ENCODE measurements around the gene KHDRBS1. TPM values are rescaled to one million over a fixed set of nuclear protein-coding genes. Genes with fewer than 3 reads are reported as not detected.

The KHDRBS1 gene
- total and polyA plus RNA-seq, 2 donors (not counting 1 experiment from before 2014, with no cell fraction given): 35.7 to 101 TPM

- peaks cover 42% of the 10 kb centered on the region for H3K4me1 Mint-ChIP-seq
- intact Hi-C loops (cut with micrococcal nuclease): no loop called here
- Histone ChIP-seq H4K20me1 (ENCODE audit: control insufficient read depth, insufficient read depth, low read length, poor library complexity, severe bottlenecking) (no peaks in the 10 kb centered on the region), H3K79me2 (ENCODE audit: control insufficient read depth, insufficient read depth, low read length) (no peaks in the 10 kb centered on the region), H3K4me1 (ENCODE audit: control insufficient read depth in 2 of 2, insufficient read depth in 2 of 2, low read length in 2 of 2) (peaks cover 43 to 46% of the 10 kb centered on the region in 2 donors), H3K9me3 (ENCODE audit: control extremely low read depth in 1 of 3, control insufficient read depth in 2 of 3, insufficient read depth in 1 of 3, low read length in 2 of 3) (no peaks in the 10 kb centered on the region), H3K27me3 (replicated peaks in 1 of 4; ENCODE audit: control extremely low read depth in 1 of 4, control insufficient read depth in 3 of 4, insufficient read depth in 4 of 4, low read length in 3 of 4) (no peaks in the 10 kb centered on the region), H3K9ac (ENCODE audit: low read length) (no peak overlapping the region), H3K27ac (ENCODE audit: low read length in 2 of 2) (peak overlapping the region; percentile 40 to 68), H3K4me2 (replicated peaks; ENCODE audit: low read depth, low read length, poor library complexity, severe bottlenecking) (peak overlapping the region; percentile 57), H3K36me3 (replicated peaks in 1 of 2; ENCODE audit: control extremely low read depth in 1 of 2, control insufficient read depth in 1 of 2, extremely low read depth in 1 of 2, insufficient read depth in 2 of 2, low read length in 1 of 2) (no peaks in the 10 kb centered on the region), H3K4me3 (ENCODE audit: control extremely low read depth in 1 of 5, extremely low read depth in 1 of 5, insufficient read depth in 1 of 5, low read depth in 2 of 5, low read length in 4 of 5) (no peak overlapping the region), H2AFZ (ENCODE audit: insufficient read depth, low read depth, low read length, poor library complexity, severe bottlenecking) (peak overlapping the region; percentile 9)
- DNase-seq (peak; percentile 51), ATAC-seq (ENCODE audit: low read depth) (peak; percentile 46)
- H3K9me3 Mint-ChIP-seq (ENCODE audit: insufficient read depth): no peaks in the 10 kb centered on the region
- TF ChIP-seq EZH2 (IDR thresholded peaks at IDR 0.05; ENCODE audit: borderline replicate concordance, insufficient read depth, low read depth, low read length, poor library complexity, severe bottlenecking) (no peak), CTCF (IDR thresholded peaks at IDR 0.05) (no peak)
- ChIA-PET POLR2A (interaction anchor here (0.6 to 0.7 kb wide), 2 partner anchors 36 to 80 kb away, joined by 8 to 9 read pairs; no protein-coding TSS in a partner anchor), CTCF (interaction anchor here (0.6 to 1.2 kb wide), 4 partner anchors 17 to 587 kb away, joined by 3 to 4 read pairs (median 3); no protein-coding TSS in a partner anchor)
- WGBS (ENCODE audit: insufficient coverage): 69% methylated on average over 6 of the region's 10 CpGs
- H3K4me3 Mint-ChIP-seq: peak overlapping the region; percentile 61
- no peaks in the 10 kb centered on the region for H3K27me3 Mint-ChIP-seq
- H3K27ac Mint-ChIP-seq: peak overlapping the region; percentile 62
Measured at GRCh38 chr1:31980835-31981455, 32.7 kb upstream of the KHDRBS1 start.

DNA sequence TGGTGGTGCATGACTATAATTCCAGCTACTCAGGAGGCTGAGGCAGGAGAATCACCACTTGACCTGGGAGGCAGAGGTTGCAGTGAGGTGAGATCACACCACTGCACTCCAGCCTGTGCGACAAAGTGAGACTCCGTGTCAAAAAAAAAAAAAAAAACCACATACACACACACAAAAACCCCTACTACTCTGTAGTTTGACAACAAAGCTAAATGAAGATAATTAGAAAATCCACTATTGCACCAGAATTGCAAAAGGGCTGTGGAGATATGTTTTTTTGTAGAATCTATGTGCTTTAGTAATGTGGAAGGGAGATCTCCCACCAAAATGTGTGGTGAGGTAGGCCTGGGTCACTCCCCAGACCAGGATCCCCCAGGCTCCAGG is 32.2 kb upstream of the KHDRBS1 start:
- no CpG with 5 or more reads among the region's 2 CpGs for WGBS (ENCODE audit: insufficient coverage)
- Histone ChIP-seq H3K27me3 (replicated peaks in 1 of 4; ENCODE audit: control extremely low read depth in 1 of 4, control insufficient read depth in 3 of 4, insufficient read depth in 4 of 4, low read length in 3 of 4) (no peaks in the 10 kb centered on the region), H3K36me3 (replicated peaks in 1 of 2; ENCODE audit: control extremely low read depth in 1 of 2, control insufficient read depth in 1 of 2, extremely low read depth in 1 of 2, insufficient read depth in 2 of 2, low read length in 1 of 2) (no peaks in the 10 kb centered on the region), H3K4me1 (ENCODE audit: control insufficient read depth in 2 of 2, insufficient read depth in 2 of 2, low read length in 2 of 2) (peaks cover 45 to 47% of the 10 kb centered on the region in 2 donors), H3K9me3 (ENCODE audit: control extremely low read depth in 1 of 3, control insufficient read depth in 2 of 3, insufficient read depth in 1 of 3, low read length in 2 of 3) (no peaks in the 10 kb centered on the region), H3K4me3 (ENCODE audit: control extremely low read depth in 1 of 5, extremely low read depth in 1 of 5, insufficient read depth in 1 of 5, low read depth in 2 of 5, low read length in 4 of 5) (no peak overlapping the region), H3K79me2 (ENCODE audit: control insufficient read depth, insufficient read depth, low read length) (no peaks in the 10 kb centered on the region), H3K27ac (ENCODE audit: low read length in 2 of 2) (peak overlapping the region; percentile 40 to 68), H3K9ac (ENCODE audit: low read length) (peak overlapping the region; percentile 2), H3K4me2 (replicated peaks; ENCODE audit: low read depth, low read length, poor library complexity, severe bottlenecking) (peak overlapping the region; percentile 57), H4K20me1 (ENCODE audit: control insufficient read depth, insufficient read depth, low read length, poor library complexity, severe bottlenecking) (no peaks in the 10 kb centered on the region), H2AFZ (ENCODE audit: insufficient read depth, low read depth, low read length, poor library complexity, severe bottlenecking) (no peak overlapping the region)
- Mint-ChIP-seq H3K27ac (peak overlapping the region; percentile 62), H3K9me3 (ENCODE audit: insufficient read depth) (no peaks in the 10 kb centered on the region), H3K4me1 (peaks cover 42% of the 10 kb centered on the region), H3K27me3 (no peaks in the 10 kb centered on the region), H3K4me3 (peak overlapping the region; percentile 61)
- no peak for ATAC-seq (ENCODE audit: low read depth)
- intact Hi-C loops (cut with micrococcal nuclease): no loop called here
- TF ChIP-seq CTCF (IDR thresholded peaks at IDR 0.05): no peak
- TF ChIP-seq EZH2 (IDR thresholded peaks at IDR 0.05; ENCODE audit: borderline replicate concordance, insufficient read depth, low read depth, low read length, poor library complexity, severe bottlenecking): no peak
- no peak for DNase-seq
- ChIA-PET CTCF (interaction anchor here (0.6 to 1.2 kb wide), 6 partner anchors 18 to 587 kb away, joined by 3 to 5 read pairs (median 3); no protein-coding TSS in a partner anchor), POLR2A (interaction anchor here (0.5 to 0.7 kb wide), 2 partner anchors 37 to 86 kb away, joined by 4 to 8 read pairs; no protein-coding TSS in a partner anchor)

All from B cell (primary cell).